Activated CD4-positive, alpha-beta T cell treated with anti-CD3 and anti-CD28 coated beads for 48 hours (primary cell): ENCODE data around the gene SMAD6.

Source experiments
- DNase-seq: peaks from one replicate; pipeline ENCODE4 v3.0.0-alpha.2; 2020

SMAD6 gene

GRCh38 chr15:66801266-66801665 is 99.2 kb downstream of the SMAD6 start:
- DNase-seq = no peak

GRCh38 chr15:66802025-66803001 is 100.3 kb downstream of the SMAD6 start:
- DNase-seq = no peak

- no peak for DNase-seq
Observed at GRCh38 chr15:66803182-66803729, 101.2 kb downstream of the SMAD6 start.

GRCh38 chr15:66803749-66804148 is 101.7 kb downstream of the SMAD6 start:
- DNase-seq = no peak

GRCh38 chr15:66805202-66805885 is 103.3 kb downstream of the SMAD6 start:
- no peak for DNase-seq

GRCh38 chr15:66808181-66808824 is 106.3 kb downstream of the SMAD6 start:
- DNase-seq = no peak

GRCh38 chr15:66809664-66810063 is 107.6 kb downstream of the SMAD6 start:
- no peak for DNase-seq

GRCh38 chr15:66815318-66815717 is 113.3 kb downstream of the SMAD6 start:
- DNase-seq = no peak

GRCh38 chr15:66816201-66816600 is 114.2 kb downstream of the SMAD6 start:
- no peak for DNase-seq

GRCh38 chr15:66819084-66819483 is 117.0 kb downstream of the SMAD6 start:
- no peak for DNase-seq

GRCh38 chr15:66820481-66821176 is 118.6 kb downstream of the SMAD6 start:
- DNase-seq = no peak

GRCh38 chr15:66821307-66821706 is 119.3 kb downstream of the SMAD6 start:
- DNase-seq = no peak

GRCh38 chr15:66822114-66822513 is 120.1 kb downstream of the SMAD6 start:
- no peak for DNase-seq

- no peak for DNase-seq
Observed at GRCh38 chr15:66822576-66822975, 120.5 kb downstream of the SMAD6 start.

- DNase-seq = no peak
Observed at GRCh38 chr15:66823601-66824000, 121.6 kb downstream of the SMAD6 start.

GRCh38 chr15:66824424-66824823 is 122.4 kb downstream of the SMAD6 start:
- DNase-seq = no peak

- no peak for DNase-seq
Observed at GRCh38 chr15:66825139-66825538, 123.1 kb downstream of the SMAD6 start.

GRCh38 chr15:66825731-66826130 is 123.7 kb downstream of the SMAD6 start:
- DNase-seq = no peak

GRCh38 chr15:66826507-66826906 is 124.5 kb downstream of the SMAD6 start:
- no peak for DNase-seq

GRCh38 chr15:66827039-66827697 is 125.1 kb downstream of the SMAD6 start:
- DNase-seq = no peak

GRCh38 chr15:66827698-66828055 is 125.6 kb downstream of the SMAD6 start:
- DNase-seq = no peak
